HEK293 (cell line): ENCODE measurements around the gene SLAIN2.
"Not testable (repeated sequence)": the region's sequence is repeated elsewhere in the genome, so short reads cannot be mapped to it uniquely, and the experiment has no call there.

Source experiments
- CTCF ChIA-PET: fragments of 350-600 bp; formaldehyde crosslinking; extraction: SDS; loops from one replicate; lab custom pipeline; 2021; ENCODE audit warnings: antibody characterized with exemption; lab: Yijun Ruan, JAX
- POLR2A ChIA-PET: fragments of 300-600 bp; formaldehyde crosslinking; extraction: SDS; loops from one replicate; lab custom pipeline; 2020; ENCODE audit warnings: antibody characterized with exemption, inconsistent platforms; lab: Yijun Ruan, JAX
- H3K27ac ChIP-seq: fragments of 200-500 bp; sonication (Bioruptor generic); 2 replicates; pipeline ENCODE4 v1.5.1; 2014; ENCODE audit warnings: low read depth, low read length, control low read depth, inconsistent platforms; ENCODE audit errors: extremely low read depth
- H3K36me3 ChIP-seq, 2 experiments: fragments of 200-500 bp in 1 of 2; sonication (Bioruptor generic) in 1 of 2; 1 replicate in 1 of 2; 2 replicates in 1 of 2; pipeline ENCODE4 v1.5.1; 2014 to 2017; ENCODE audit warnings: inconsistent platforms in 2 of 2, low read length in 2 of 2; ENCODE audit not compliant: control insufficient read depth in 2 of 2, insufficient read depth in 1 of 2
- H3K4me1 ChIP-seq: fragments of 200-500 bp; sonication (Bioruptor generic); 2 replicates; pipeline ENCODE4 v1.5.1; 2014; ENCODE audit warnings: mild to moderate bottlenecking, low read length, inconsistent platforms; ENCODE audit not compliant: control insufficient read depth, insufficient read depth
- H3K4me3 ChIP-seq: 2 replicates; pipeline ENCODE4 v1.5.1; 2011; ENCODE audit warnings: low read depth, mild to moderate bottlenecking, control low read depth, low read length, moderate library complexity
- H3K9me3 ChIP-seq: fragments of 200-500 bp; sonication (Bioruptor generic); 2 replicates; pipeline ENCODE4 v1.5.1; 2014; ENCODE audit warnings: low read depth, low read length, inconsistent platforms; ENCODE audit not compliant: control insufficient read depth, insufficient read depth
- BCL6B ChIP-seq: fragments of 450-650 bp; formaldehyde crosslinking; IDR thresholded peaks from 2 replicates; pipeline ENCODE4 v1.5.1; 2017; ENCODE audit warnings: missing biosample characterization, missing genetic modification characterization
- TSHZ1 ChIP-seq: fragments of 450-650 bp; formaldehyde crosslinking; IDR thresholded peaks from 2 replicates; pipeline ENCODE4 v1.5.1; 2016; ENCODE audit warnings: missing biosample characterization, missing genetic modification characterization, borderline replicate concordance
- ZBTB26 ChIP-seq: fragments of 450-650 bp; formaldehyde crosslinking; optimal IDR thresholded peaks from 2 replicates; pipeline ENCODE3; 2016; ENCODE audit warnings: missing biosample characterization, mild to moderate bottlenecking, missing genetic modification characterization
- ZFHX2 ChIP-seq: fragments of 450-650 bp; formaldehyde crosslinking; conservative IDR thresholded peaks from 2 replicates; pipeline ENCODE4 v1.5.1; 2016; ENCODE audit warnings: missing biosample characterization, missing genetic modification characterization
- ZFP69B ChIP-seq: fragments of 450-650 bp; formaldehyde crosslinking; IDR thresholded peaks from 2 replicates; pipeline ENCODE4 v1.5.1; 2016; ENCODE audit warnings: missing biosample characterization, missing genetic modification characterization
- ZNF112 ChIP-seq: fragments of 450-650 bp; formaldehyde crosslinking; IDR thresholded peaks from 2 replicates; pipeline ENCODE4 v1.5.0; 2017; ENCODE audit warnings: missing biosample characterization, missing genetic modification characterization
- ZNF518A ChIP-seq: fragments of 450-650 bp; formaldehyde crosslinking; conservative IDR thresholded peaks from 2 replicates; pipeline ENCODE4 v1.5.1; 2016; ENCODE audit warnings: low read depth, missing biosample characterization, missing genetic modification characterization
- ZNF529 ChIP-seq: fragments of 450-650 bp; formaldehyde crosslinking; IDR thresholded peaks from 2 replicates; pipeline ENCODE4 v1.5.1; 2017; ENCODE audit warnings: missing genetic modification characterization, missing biosample characterization; ENCODE audit not compliant: insufficient replicate concordance
- ZNF639 ChIP-seq: fragments of 450-650 bp; formaldehyde crosslinking; IDR thresholded peaks from 2 replicates; pipeline ENCODE4 v1.5.1; 2016; ENCODE audit warnings: missing biosample characterization, missing genetic modification characterization
- ZNF645 ChIP-seq: fragments of 450-650 bp; formaldehyde crosslinking; IDR thresholded peaks from 2 replicates; pipeline ENCODE4; 2016; ENCODE audit warnings: missing biosample characterization, missing genetic modification characterization

SLAIN2 gene

GRCh38 chr4:48340965-48341775 lies at the start of gene SLAIN2 (continued):
- TF ChIP-seq ZBTB26 (tag by site-specific recombination) (peak; percentile 87), ZNF112 (no peak), ZNF518A (no peak), TSHZ1 (tag by site-specific recombination) (no peak), ZNF529 (tag by site-specific recombination) (no peak), ZFP69B (peak; percentile 93), BCL6B (tag by site-specific recombination) (no peak), ZNF645 (no peak), ZFHX2 (peak; percentile 82), ZNF639 (tag by site-specific recombination) (no peak)

GRCh38 chr4:48292218-48292790 lies 49.0 kb upstream of the SLAIN2 start:
- H3K36me3 ChIP-seq, H3K27ac ChIP-seq, H3K4me1 ChIP-seq, POLR2A ChIA-PET, CTCF ChIA-PET, H3K4me3 ChIP-seq, H3K9me3 ChIP-seq: not testable (repeated sequence)
